Activated naive CD8-positive, alpha-beta T cell treated with anti-CD3 and anti-CD28 coated beads, Interleukin-2, amount 10 ng/mL, durations not matched to agents 7 days and 5 days (primary cell): Measurements from ENCODE around the gene TMED8. TPM values are rescaled to one million over a fixed set of nuclear protein-coding genes. Genes with fewer than 3 reads are reported as not detected.
"Not testable (repeated sequence)": the region's sequence is repeated elsewhere in the genome, so short reads cannot be mapped to it uniquely, and the experiment has no call there.

Experiments
- ATAC-seq: fragments of 150-1000 bp; cut with Tn5 transposase; one replicate; pipeline ENCODE4 v1.10.0; 2021; ENCODE audit warnings: low read depth, moderate library complexity
- POLR2A ChIA-PET: fragments of 350-600 bp; sonication (Branson Sonifier 250); formaldehyde crosslinking; loops from one replicate; lab custom pipeline; 2021; ENCODE audit warnings: antibody characterized with exemption; lab: Charles Lee
- DNase-seq: peaks from one replicate; pipeline ENCODE4 v3.0.0; 2021
- H3K27ac Mint-ChIP-seq: one replicate; pipeline ENCODE4 v1.8.0; 2022; ENCODE audit warnings: mild to moderate bottlenecking, mixed read lengths
- H3K27me3 Mint-ChIP-seq: one replicate; pipeline ENCODE4 v1.8.0; 2022; ENCODE audit warnings: mild to moderate bottlenecking, moderate library complexity, mixed read lengths
- H3K36me3 Mint-ChIP-seq: one replicate; pipeline ENCODE4 v1.8.0; 2021; ENCODE audit warnings: mild to moderate bottlenecking, mixed read lengths
- H3K4me1 Mint-ChIP-seq: one replicate; pipeline ENCODE4 v1.8.0; 2021; ENCODE audit warnings: mixed read lengths
- H3K4me3 Mint-ChIP-seq: one replicate; pipeline ENCODE4 v1.8.0; 2022; ENCODE audit warnings: mild to moderate bottlenecking, moderate library complexity, mixed read lengths
- H3K9me3 Mint-ChIP-seq: one replicate; pipeline ENCODE4 v1.8.0; 2021; ENCODE audit warnings: mixed read lengths
- total RNA-seq, 2 experiments: library from RNA; stranded (reverse); gene quantifications; one replicate each; pipeline ENCODE4 v1.2.3, GENCODE V29; 2021

TMED8 gene
- total RNA-seq, 2 experiments from 2014 or later = 14.9 to 15.2 TPM

- H3K4me3 Mint-ChIP-seq = no peak overlapping the region
- no peaks in the 10 kb centered on the region for H3K9me3 Mint-ChIP-seq
- POLR2A ChIA-PET = no interaction called here
- H3K4me1 Mint-ChIP-seq = peaks cover 11% of the 10 kb centered on the region
- no peak for ATAC-seq
- no peak overlapping the region for H3K27ac Mint-ChIP-seq
- no peaks in the 10 kb centered on the region for H3K27me3 Mint-ChIP-seq
- no peak for DNase-seq
- H3K36me3 Mint-ChIP-seq = no peaks in the 10 kb centered on the region
These were observed 51.8 kb downstream of the TMED8 start for GRCh38 chr14:77324816-77325745.

DNA sequence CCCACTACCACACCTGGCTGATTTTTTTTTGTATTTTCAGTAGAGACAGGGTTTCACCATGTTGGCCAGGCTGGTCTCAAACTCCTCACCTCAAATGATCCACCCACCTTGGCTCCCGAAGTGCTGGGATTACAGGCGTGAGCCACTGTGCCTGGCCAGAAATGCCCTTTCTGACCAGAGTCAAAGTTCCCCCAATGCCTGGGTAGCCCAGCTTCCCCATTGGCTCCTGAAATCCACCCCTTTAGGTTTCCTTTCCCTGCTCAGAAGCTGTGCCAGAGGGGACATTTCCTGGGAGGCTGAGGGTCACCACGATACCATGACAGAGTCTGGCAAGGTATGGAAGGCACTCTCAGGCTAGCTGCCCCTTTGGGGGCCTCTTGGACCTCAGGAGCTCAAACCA is 52.6 kb downstream of the TMED8 start:
- DNase-seq = no peak
- POLR2A ChIA-PET = no interaction called here
- Mint-ChIP-seq H3K9me3 (no peaks in the 10 kb centered on the region), H3K4me1 (peaks cover 15% of the 10 kb centered on the region), H3K27me3 (no peaks in the 10 kb centered on the region), H3K4me3 (no peak overlapping the region), H3K36me3 (no peaks in the 10 kb centered on the region), H3K27ac (no peak overlapping the region)
- ATAC-seq = no peak

- ATAC-seq (no peak), DNase-seq (no peak)
- Mint-ChIP-seq H3K4me1 (peaks cover 15% of the 10 kb centered on the region), H3K36me3 (no peaks in the 10 kb centered on the region), H3K27me3 (no peaks in the 10 kb centered on the region), H3K9me3 (no peaks in the 10 kb centered on the region), H3K27ac (no peak overlapping the region), H3K4me3 (no peak overlapping the region)
- POLR2A ChIA-PET = no interaction called here
These were observed 53.3 kb downstream of the TMED8 start for GRCh38 chr14:77323571-77323970.

DNA sequence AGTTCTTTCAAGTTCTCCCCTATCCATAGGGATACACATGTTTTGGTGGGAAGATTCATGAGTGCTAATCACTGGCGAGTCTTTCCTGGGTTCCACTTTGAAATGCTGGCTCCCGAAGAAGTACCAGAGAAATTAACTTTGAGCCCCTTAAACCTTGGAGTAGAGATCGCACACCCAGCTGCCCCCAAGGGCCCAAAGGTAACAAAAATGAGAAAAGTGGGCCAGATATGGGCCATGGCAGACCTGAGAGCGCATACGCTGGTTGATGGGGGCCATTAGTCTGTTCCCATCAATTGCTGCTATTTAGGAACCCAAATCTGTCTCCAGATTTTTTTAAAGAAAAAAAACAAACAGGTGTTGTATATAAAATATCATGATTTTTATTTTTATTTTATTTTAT is 53.9 kb downstream of the TMED8 start:
- Mint-ChIP-seq H3K36me3 (no peaks in the 10 kb centered on the region), H3K4me1 (peaks cover 15% of the 10 kb centered on the region), H3K9me3 (no peaks in the 10 kb centered on the region), H3K4me3 (no peak overlapping the region), H3K27ac (no peak overlapping the region), H3K27me3 (no peaks in the 10 kb centered on the region)
- POLR2A ChIA-PET = no interaction called here
- ATAC-seq = no peak
- no peak for DNase-seq

GRCh38 chr14:77322250-77322902 is 54.5 kb downstream of the TMED8 start:
- no peaks in the 10 kb centered on the region for H3K9me3 Mint-ChIP-seq
- peaks cover 15% of the 10 kb centered on the region for H3K4me1 Mint-ChIP-seq

DNA sequence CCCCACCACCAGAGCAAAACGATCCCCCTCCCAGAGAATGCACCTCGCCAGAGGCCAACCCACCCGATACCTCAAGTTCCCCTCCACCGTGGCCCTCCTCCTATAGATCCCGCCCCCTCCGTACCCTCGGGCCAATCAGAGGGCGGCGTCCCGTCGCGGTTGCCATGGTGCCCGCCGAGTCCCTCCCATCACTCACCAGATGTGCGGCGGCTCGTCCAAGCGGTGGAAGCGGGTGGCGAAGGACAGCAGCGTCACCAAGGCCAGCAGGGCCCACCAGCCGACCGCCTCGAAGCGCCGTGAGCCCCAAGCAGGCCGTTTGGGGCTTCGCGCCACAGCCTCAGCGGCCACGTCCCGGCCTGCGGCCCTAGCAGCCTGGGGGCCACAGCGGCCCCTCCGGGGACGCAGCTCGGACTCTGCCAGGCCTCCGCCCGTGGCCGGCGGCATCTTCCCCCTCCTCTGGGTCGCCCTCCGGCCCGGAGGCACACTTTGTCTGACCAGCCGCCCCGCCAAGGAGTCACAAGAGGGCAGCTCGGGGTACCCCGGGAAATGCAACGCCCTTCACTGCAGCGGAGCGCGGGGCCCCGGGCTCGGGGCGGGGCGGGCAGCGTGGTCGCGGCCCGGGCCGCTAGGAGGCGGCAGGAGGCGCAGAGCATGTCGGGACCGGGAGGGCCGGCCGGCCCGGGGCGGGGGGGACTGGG is 56.5 kb downstream of the TMED8 start, which contains the start of gene POMT2:
TSS of gene POMT2 (minus strand) at position 646 of the 698 bp plus-strand sequence. CDS start at position 444, 202 bp downstream.
- H3K4me3 Mint-ChIP-seq = peak within 1 kb of the TSS; percentile 95
- no peaks in the 10 kb centered on the region for H3K36me3 Mint-ChIP-seq
- H3K9me3 Mint-ChIP-seq = no peaks in the 10 kb centered on the region
- H3K27me3 Mint-ChIP-seq = no peaks in the 10 kb centered on the region
- POLR2A ChIA-PET = interaction anchor here (1.0 to 2.3 kb wide), 7 partner anchors 9 to 508 kb away, joined by 3 to 23 read pairs (median 4); partner anchors contain the start of genes AHSA1, ANGEL1, SAMD15 and TMED8
- peak within 1 kb of the TSS; percentile 99 for H3K27ac Mint-ChIP-seq
- ATAC-seq (peak; percentile 37), DNase-seq (peak; percentile 93)
- H3K4me1 Mint-ChIP-seq = peaks cover 15% of the 10 kb centered on the region

More at GRCh38 chr14:77322250-77322902, 54.5 kb downstream of the TMED8 start:
- POLR2A ChIA-PET = interaction anchor here (1.4 to 2.3 kb wide), 3 partner anchors 20 to 136 kb away, joined by 3 to 23 read pairs (median 14); partner anchors contain the start of genes AHSA1, SAMD15, TMED8 and VIPAS39
- DNase-seq (no peak), ATAC-seq (no peak)
- Mint-ChIP-seq H3K36me3 (no peaks in the 10 kb centered on the region), H3K4me3 (peak overlapping the region; percentile 95), H3K27ac (peak overlapping the region; percentile 99), H3K27me3 (no peaks in the 10 kb centered on the region)

DNA sequence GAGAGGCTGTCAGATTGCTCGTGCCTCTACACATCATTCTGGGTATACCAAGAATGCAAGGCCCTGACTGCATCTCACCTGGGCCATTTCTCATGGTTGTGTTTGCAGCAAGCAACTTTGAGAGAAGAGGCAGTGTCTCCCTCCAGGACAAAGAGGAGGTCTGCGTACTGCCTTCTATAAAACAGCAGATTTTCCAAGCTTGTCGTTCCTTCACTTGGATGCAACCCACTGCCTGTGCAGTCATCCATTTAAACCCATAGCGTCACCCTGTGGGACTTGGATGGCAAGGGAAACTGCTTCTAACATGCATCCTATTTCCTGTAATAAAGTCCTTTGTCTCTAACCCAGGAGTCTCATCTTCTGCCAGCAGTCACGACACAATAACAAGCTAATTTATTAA is 57.5 kb downstream of the TMED8 start:
- no peaks in the 10 kb centered on the region for H3K36me3 Mint-ChIP-seq
- peaks cover 15% of the 10 kb centered on the region for H3K4me1 Mint-ChIP-seq
- DNase-seq (no peak), ATAC-seq (no peak)
- H3K9me3 Mint-ChIP-seq = no peaks in the 10 kb centered on the region
- H3K4me3 Mint-ChIP-seq = peak overlapping the region; percentile 83
- no peak overlapping the region for H3K27ac Mint-ChIP-seq
- POLR2A ChIA-PET = no interaction called here
- H3K27me3 Mint-ChIP-seq = no peaks in the 10 kb centered on the region

- H3K27me3 Mint-ChIP-seq, ATAC-seq, H3K27ac Mint-ChIP-seq, H3K36me3 Mint-ChIP-seq, H3K4me3 Mint-ChIP-seq, POLR2A ChIA-PET, DNase-seq, H3K9me3 Mint-ChIP-seq: not testable (repeated sequence)
- H3K4me1 Mint-ChIP-seq = peaks cover 15% of the 10 kb centered on the region
These were observed 58.1 kb downstream of the TMED8 start for GRCh38 chr14:77318756-77319155.

DNA sequence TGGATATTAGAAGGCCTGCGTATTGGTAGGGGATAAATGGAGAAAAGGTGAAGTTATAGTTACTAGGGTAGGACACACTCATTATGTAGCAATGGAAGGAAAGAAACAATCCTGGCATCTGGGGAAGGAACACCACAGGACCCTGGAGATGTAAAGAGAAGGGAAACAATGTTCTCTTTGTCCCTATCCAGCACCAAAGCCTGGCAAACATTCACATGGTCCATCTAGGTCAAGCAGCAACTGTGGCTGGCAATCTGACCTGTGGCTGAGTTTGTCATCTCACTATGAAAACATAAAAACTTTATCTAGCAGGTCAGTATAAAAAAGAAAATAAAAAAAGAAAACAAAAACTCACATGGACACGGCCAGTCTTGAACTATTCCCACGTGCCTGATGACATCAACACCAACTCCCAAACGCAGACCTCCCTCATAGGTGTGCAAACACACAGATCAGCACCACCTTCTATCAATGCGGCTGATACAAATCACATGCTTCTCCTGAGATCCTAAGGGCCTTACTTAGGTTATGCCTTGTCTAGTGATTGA is 58.8 kb downstream of the TMED8 start:
- Mint-ChIP-seq H3K9me3 (no peaks in the 10 kb centered on the region), H3K27ac (no peak overlapping the region), H3K4me3 (no peak overlapping the region), H3K36me3 (no peaks in the 10 kb centered on the region), H3K27me3 (no peaks in the 10 kb centered on the region), H3K4me1 (peaks cover 15% of the 10 kb centered on the region)
- ATAC-seq = no peak
- POLR2A ChIA-PET = no interaction called here
- DNase-seq = no peak

DNA sequence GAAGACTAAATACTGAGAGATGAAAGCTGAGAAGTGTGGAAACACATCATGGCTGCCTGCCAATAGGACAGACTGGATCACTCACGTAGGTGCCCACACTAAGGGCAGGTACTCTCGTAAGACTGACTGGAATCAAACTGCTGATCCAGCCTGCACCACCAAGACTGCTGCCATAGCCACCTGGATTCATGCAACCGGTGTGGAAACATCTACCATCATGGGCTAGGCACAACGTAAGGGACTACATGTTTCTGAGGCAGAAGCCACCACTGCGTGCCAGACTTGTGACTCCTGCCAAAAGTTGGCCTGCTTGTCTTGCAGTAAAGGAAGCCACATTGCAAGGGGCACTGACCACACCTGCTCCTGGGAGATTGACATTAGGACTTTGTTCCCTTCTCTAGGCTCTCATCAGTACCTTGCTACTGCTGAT is 60.0 kb downstream of the TMED8 start:
- no peak overlapping the region for H3K27ac Mint-ChIP-seq
- H3K9me3 Mint-ChIP-seq = no peaks in the 10 kb centered on the region
- no peaks in the 10 kb centered on the region for H3K27me3 Mint-ChIP-seq
- DNase-seq (no peak), ATAC-seq (no peak)
- H3K4me1 Mint-ChIP-seq = peaks cover 6% of the 10 kb centered on the region
- no peak overlapping the region for H3K4me3 Mint-ChIP-seq
- no peaks in the 10 kb centered on the region for H3K36me3 Mint-ChIP-seq
- POLR2A ChIA-PET = interaction anchor here (1.6 kb wide), 1 partner anchor 13 kb away, joined by 7 read pairs; no protein-coding TSS in a partner anchor

GRCh38 chr14:77316195-77316505 is 60.7 kb downstream of the TMED8 start:
- Mint-ChIP-seq H3K4me3 (no peak overlapping the region), H3K27ac (no peak overlapping the region), H3K36me3 (no peaks in the 10 kb centered on the region), H3K9me3 (no peaks in the 10 kb centered on the region), H3K27me3 (no peaks in the 10 kb centered on the region), H3K4me1 (peaks cover 5% of the 10 kb centered on the region)
- DNase-seq (no peak), ATAC-seq (no peak)
- POLR2A ChIA-PET = interaction anchor here (0.6 to 1.6 kb wide), 5 partner anchors 9 to 142 kb away, joined by 3 to 7 read pairs (median 4); partner anchors contain the start of genes AHSA1, SAMD15, TMED8 and VIPAS39

GRCh38 chr14:77314539-77315457 is 62.1 kb downstream of the TMED8 start:
- ATAC-seq (no peak), DNase-seq (no peak)
- POLR2A ChIA-PET = interaction anchor here (1.4 kb wide), 1 partner anchor 62 kb away, joined by 6 read pairs; the partner anchor contains the start of genes SAMD15 and TMED8
- no peaks in the 10 kb centered on the region for H3K9me3 Mint-ChIP-seq
- no peaks in the 10 kb centered on the region for H3K27me3 Mint-ChIP-seq
- no peak overlapping the region for H3K4me3 Mint-ChIP-seq
- no peak overlapping the region for H3K27ac Mint-ChIP-seq
- H3K36me3 Mint-ChIP-seq = peaks cover 1% of the 10 kb centered on the region
- peaks cover under 1% of the 10 kb centered on the region for H3K4me1 Mint-ChIP-seq
